GM12878 (cell line): ENCODE measurements around the gene XPNPEP1. TPM values are rescaled to one million over a fixed set of nuclear protein-coding genes. Genes with fewer than 3 reads are reported as not detected.

Experiments
- ATF7 ChIP-seq: fragments of 450-650 bp; IDR thresholded peaks from 2 replicates; pipeline ENCODE4 v1.6.1; 2016; ENCODE audit warnings: low read depth, mild to moderate bottlenecking
- POU2F2 ChIP-seq: IDR thresholded peaks from 3 replicates; pipeline ENCODE4 v1.6.1; 2011; ENCODE audit warnings: low read depth, mild to moderate bottlenecking, low read length, borderline replicate concordance
- SMAD5 ChIP-seq: IDR thresholded peaks from 2 replicates; pipeline ENCODE4 v1.6.1; 2016; ENCODE audit warnings: antibody characterized with exemption, low read depth
- SUPT20H ChIP-seq: IDR thresholded peaks from 2 replicates; pipeline ENCODE4 v1.6.1; 2011; ENCODE audit warnings: low read depth, mild to moderate bottlenecking, low read length, moderate library complexity, borderline replicate concordance; ENCODE audit not compliant: control insufficient read depth
- TCF7 ChIP-seq: IDR thresholded peaks from 2 replicates; pipeline ENCODE4 v1.6.1; 2014; ENCODE audit warnings: antibody characterized with exemption, borderline replicate concordance
- ZZZ3 ChIP-seq: IDR thresholded peaks from 2 replicates; pipeline ENCODE4 v1.6.1; 2011; ENCODE audit warnings: low read depth; ENCODE audit not compliant: control insufficient read depth, insufficient read length
- polyA plus RNA-seq, 11 experiments: library from polyadenylated mRNA; depleted of rRNA in 4 of 11; unstranded in 6 of 11; stranded (reverse) in 5 of 11; fragments of >200 nt; fragmentation: Nextera tagmentation in 4 of 11; fragmentation: Illumina TruSeq in 1 of 11; extraction: Ambion mirVana in 4 of 11; extraction: Trizol in 1 of 11; gene quantifications; 1 replicate in 1 of 11; 2 replicates in 10 of 11; pipeline versions ENCODE4 v1.2.1 to v1.2.3, GENCODE V29; 2011 to 2016; ENCODE audit warnings: inconsistent platforms in 2 of 11, missing spikeins in 2 of 11, low read depth in 1 of 11
- total RNA-seq, 4 experiments: library from RNA; depleted of rRNA in 3 of 4; stranded (reverse); fragments of >200 nt in 3 of 4; fragmentation: Illumina TruSeq in 1 of 4; extraction: Trizol in 1 of 4; gene quantifications; 2 replicates each; pipeline versions ENCODE4 v1.2.1 to v1.2.3, GENCODE V29; 2013 to 2021
- TF ChIP-seq, protein P1 (sequence below): fragments of 450-650 bp; IDR thresholded peaks from 2 replicates; pipeline ENCODE4 v1.6.1; 2017; ENCODE audit warnings: antibody characterized with exemption, mild to moderate bottlenecking, moderate library complexity
- TF ChIP-seq, protein P2 (sequence below): IDR thresholded peaks from 2 replicates; pipeline ENCODE4 v1.6.1; 2011; ENCODE audit warnings: borderline replicate concordance, low read depth, mild to moderate bottlenecking, moderate library complexity, mixed read lengths, low read length; ENCODE audit not compliant: insufficient read depth; ENCODE audit errors: extremely low read length
- TF ChIP-seq, protein P3 (sequence below): fragments of 150-350 bp; IDR thresholded peaks from 2 replicates; pipeline ENCODE4 v1.6.1; 2014; ENCODE audit warnings: mild to moderate bottlenecking, low read depth, low read length
- TF ChIP-seq, protein P4 (sequence below): IDR thresholded peaks from 2 replicates; pipeline ENCODE4 v1.6.1; 2011; ENCODE audit warnings: mild to moderate bottlenecking, low read depth, low read length, moderate library complexity; ENCODE audit not compliant: insufficient replicate concordance

The XPNPEP1 gene
- total and polyA plus RNA-seq, 10 of the 15 experiments (the other 5 are each of a cell fraction or from before 2014, with no cell fraction given): 22.7 to 108 (median 43.5) TPM

DNA sequence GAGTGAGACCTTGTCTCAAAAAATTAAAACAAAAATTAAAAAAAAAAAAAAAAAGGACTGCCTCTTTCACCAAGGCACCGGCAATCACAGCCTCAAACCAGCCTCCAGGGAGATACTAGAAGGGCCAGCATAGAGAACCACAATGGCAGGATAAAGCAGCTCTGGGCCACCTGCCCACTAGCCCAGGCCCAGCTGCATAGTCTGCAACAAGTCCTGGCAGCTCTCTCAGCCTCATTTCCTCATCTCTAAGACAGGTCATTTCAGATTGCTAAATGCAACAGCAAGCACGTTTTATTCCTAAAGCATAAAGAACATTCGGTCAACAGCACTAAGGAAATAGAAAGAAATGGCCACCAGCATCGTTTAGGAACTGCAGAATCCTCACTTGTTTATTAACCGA lies 28.8 kb downstream of the XPNPEP1 start (continued):
- TF ChIP-seq, protein P1, sequence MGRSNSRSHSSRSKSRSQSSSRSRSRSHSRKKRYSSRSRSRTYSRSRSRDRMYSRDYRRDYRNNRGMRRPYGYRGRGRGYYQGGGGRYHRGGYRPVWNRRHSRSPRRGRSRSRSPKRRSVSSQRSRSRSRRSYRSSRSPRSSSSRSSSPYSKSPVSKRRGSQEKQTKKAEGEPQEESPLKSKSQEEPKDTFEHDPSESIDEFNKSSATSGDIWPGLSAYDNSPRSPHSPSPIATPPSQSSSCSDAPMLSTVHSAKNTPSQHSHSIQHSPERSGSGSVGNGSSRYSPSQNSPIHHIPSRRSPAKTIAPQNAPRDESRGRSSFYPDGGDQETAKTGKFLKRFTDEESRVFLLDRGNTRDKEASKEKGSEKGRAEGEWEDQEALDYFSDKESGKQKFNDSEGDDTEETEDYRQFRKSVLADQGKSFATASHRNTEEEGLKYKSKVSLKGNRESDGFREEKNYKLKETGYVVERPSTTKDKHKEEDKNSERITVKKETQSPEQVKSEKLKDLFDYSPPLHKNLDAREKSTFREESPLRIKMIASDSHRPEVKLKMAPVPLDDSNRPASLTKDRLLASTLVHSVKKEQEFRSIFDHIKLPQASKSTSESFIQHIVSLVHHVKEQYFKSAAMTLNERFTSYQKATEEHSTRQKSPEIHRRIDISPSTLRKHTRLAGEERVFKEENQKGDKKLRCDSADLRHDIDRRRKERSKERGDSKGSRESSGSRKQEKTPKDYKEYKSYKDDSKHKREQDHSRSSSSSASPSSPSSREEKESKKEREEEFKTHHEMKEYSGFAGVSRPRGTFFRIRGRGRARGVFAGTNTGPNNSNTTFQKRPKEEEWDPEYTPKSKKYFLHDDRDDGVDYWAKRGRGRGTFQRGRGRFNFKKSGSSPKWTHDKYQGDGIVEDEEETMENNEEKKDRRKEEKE: no peak
- TF ChIP-seq, protein P2, sequence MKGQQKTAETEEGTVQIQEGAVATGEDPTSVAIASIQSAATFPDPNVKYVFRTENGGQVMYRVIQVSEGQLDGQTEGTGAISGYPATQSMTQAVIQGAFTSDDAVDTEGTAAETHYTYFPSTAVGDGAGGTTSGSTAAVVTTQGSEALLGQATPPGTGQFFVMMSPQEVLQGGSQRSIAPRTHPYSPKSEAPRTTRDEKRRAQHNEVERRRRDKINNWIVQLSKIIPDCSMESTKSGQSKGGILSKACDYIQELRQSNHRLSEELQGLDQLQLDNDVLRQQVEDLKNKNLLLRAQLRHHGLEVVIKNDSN: no peak
- TF ChIP-seq, protein P3, sequence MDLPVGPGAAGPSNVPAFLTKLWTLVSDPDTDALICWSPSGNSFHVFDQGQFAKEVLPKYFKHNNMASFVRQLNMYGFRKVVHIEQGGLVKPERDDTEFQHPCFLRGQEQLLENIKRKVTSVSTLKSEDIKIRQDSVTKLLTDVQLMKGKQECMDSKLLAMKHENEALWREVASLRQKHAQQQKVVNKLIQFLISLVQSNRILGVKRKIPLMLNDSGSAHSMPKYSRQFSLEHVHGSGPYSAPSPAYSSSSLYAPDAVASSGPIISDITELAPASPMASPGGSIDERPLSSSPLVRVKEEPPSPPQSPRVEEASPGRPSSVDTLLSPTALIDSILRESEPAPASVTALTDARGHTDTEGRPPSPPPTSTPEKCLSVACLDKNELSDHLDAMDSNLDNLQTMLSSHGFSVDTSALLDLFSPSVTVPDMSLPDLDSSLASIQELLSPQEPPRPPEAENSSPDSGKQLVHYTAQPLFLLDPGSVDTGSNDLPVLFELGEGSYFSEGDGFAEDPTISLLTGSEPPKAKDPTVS: no peak
- TF ChIP-seq SMAD5 (no peak), ZZZ3 (no peak), TCF7 (no peak), POU2F2 (no peak), SUPT20H (no peak), ATF7 (no peak)
- TF ChIP-seq, protein P4, sequence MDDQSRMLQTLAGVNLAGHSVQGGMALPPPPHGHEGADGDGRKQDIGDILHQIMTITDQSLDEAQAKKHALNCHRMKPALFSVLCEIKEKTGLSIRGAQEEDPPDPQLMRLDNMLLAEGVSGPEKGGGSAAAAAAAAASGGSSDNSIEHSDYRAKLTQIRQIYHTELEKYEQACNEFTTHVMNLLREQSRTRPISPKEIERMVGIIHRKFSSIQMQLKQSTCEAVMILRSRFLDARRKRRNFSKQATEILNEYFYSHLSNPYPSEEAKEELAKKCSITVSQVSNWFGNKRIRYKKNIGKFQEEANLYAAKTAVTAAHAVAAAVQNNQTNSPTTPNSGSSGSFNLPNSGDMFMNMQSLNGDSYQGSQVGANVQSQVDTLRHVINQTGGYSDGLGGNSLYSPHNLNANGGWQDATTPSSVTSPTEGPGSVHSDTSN: no peak
